ENCODE results near the gene CHMP3.
"Not testable (repeated sequence)": the region's sequence is repeated elsewhere in the genome, so short reads cannot be mapped to it uniquely, and the experiment has no call there.

Gene CHMP3

DNA sequence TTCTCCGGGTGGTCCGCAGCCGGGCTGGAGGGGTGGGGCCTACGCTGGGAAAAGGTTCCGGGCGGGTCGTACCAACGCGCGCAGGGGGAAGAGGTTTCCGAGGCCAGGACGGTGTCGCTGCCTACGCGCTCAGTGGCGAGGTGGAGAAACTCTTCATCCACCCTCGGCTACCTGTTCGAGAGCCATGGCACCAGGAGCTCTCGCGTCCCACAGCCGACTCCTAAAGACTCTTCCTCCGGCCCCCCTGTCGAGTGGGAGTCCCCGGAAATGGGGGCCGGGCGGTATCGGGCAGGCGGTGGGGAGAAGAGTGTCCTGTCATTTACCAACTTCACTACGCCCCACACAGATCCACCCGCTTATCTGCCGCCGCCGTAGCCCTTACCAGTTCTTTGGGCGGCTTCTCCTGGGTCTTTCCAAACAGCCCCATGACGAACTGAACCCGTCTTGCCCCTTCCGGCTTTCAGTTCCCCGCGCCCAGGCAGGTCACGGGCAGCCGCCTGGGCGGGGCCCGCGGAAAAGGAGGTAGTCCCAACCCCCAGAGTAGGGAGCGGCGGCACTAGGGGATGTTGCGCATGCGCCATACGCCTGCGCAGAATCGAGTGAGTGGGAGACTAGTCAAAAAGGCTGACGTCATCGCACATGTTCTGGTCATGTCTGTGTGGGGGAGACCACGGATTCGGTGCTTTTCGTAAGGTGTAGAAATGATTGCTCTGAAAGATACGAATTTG is at the start of gene CHMP3:
TSS of gene CHMP3 (minus strand) at position 522 of the 728 bp plus-strand sequence. CDS start at position 427, 95 bp downstream.
- peak; percentile 83 to 90 for DNase-seq (ENCODE audit: low read depth in 2 of 2)

GRCh38 chr2:86610871-86611270 is 47.6 kb upstream of the CHMP3 start:
- no peak for DNase-seq (ENCODE audit: low read depth in 2 of 2)

DNA sequence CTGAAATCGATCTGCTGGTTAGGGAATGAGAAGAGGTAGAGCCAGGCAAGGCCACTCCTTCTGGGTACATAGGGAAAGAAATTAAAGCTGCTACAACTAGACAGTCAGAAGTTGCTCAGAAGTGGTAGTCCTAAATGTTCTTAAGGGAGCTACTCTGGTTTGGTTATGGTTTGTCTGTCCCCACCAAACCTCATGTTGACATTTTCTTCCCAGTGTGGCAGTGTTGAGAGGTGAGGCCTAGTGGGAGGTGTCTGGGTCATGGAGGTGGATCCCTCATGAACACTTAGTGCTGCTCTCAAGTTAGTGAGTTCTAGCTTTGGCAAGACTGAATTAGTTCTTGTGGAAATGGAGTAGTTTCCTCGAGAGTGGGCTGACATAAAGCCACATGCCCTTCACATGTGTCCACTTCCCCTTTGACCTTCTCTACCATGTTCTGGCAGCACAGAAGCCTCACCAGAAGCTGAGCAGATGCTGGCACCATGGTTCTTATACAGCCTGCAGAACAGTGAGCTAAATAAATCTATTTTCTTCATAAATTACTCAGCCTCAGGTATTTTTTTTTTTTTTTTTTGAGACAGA is 45.7 kb upstream of the CHMP3 start:
- DNase-seq (ENCODE audit: low read depth in 2 of 2), result no peak

DNA sequence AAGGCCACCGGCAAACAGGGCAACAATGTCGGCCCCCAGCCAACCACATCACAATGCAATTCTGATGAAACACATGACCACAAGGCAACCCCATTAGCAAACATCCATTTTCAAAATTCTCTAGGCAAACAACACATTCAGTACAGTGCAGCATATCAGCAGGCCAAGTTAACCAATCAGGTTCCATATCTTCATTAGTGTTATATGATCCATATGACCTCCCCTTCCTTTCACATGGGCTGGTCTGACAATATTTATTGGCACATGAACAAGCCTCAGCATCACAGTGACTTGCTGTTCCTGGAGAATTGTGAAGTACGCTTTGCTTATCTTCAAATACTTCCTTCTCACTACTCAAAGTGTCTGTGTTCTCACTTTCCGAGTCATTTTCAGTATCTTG is 40.7 kb upstream of the CHMP3 start:
- no peak for DNase-seq (ENCODE audit: low read depth in 2 of 2)

- no peak for DNase-seq (ENCODE audit: low read depth in 2 of 2)
Measured at GRCh38 chr2:86598966-86599365, 35.7 kb upstream of the CHMP3 start.

- DNase-seq (ENCODE audit: low read depth in 2 of 2), result no peak
Measured at GRCh38 chr2:86596118-86596517, 32.9 kb upstream of the CHMP3 start.

DNA sequence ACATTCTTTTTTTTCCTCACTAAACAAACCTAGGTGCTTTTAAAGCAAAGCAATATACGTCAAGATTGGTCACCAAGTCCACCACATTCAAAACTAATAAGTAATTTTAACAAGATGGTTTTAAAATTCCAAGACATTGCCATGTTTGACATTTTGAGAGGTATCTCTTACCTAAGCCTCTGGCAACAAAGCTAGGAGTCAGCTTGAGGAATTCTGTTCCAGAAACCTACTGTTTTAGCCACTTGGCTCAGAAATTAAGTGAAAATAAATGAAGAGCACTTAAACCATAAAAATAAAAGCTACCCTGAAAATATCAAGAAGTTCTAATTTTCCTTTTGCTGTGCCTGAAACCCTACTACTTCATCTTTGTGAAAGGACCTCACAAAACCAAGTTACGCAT is 30.0 kb upstream of the CHMP3 start:
- no peak for DNase-seq (ENCODE audit: low read depth in 2 of 2)

- DNase-seq (ENCODE audit: low read depth in 2 of 2), result no peak
Measured at GRCh38 chr2:86592547-86593230, 29.4 kb upstream of the CHMP3 start.

DNA sequence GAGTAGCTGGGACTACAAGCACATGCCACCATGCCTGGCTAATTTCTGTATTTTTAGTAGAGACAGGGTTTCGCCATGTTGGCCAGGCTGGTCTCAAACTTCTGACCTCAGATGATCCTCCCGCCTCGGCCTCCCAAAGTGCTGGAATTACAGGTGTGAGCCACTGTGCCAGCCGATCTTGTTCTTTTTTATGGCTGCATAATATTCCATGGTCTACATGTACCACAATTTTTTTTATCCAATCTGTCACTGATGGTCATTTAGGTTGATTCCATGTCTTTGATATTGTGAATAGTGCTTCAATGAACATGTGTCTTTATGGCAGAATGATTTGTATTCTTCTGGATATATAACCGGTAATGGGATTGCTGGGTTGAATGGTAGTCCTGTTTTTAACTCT is 26.5 kb upstream of the CHMP3 start:
- DNase-seq (ENCODE audit: low read depth in 2 of 2), result not testable (repeated sequence)

DNA sequence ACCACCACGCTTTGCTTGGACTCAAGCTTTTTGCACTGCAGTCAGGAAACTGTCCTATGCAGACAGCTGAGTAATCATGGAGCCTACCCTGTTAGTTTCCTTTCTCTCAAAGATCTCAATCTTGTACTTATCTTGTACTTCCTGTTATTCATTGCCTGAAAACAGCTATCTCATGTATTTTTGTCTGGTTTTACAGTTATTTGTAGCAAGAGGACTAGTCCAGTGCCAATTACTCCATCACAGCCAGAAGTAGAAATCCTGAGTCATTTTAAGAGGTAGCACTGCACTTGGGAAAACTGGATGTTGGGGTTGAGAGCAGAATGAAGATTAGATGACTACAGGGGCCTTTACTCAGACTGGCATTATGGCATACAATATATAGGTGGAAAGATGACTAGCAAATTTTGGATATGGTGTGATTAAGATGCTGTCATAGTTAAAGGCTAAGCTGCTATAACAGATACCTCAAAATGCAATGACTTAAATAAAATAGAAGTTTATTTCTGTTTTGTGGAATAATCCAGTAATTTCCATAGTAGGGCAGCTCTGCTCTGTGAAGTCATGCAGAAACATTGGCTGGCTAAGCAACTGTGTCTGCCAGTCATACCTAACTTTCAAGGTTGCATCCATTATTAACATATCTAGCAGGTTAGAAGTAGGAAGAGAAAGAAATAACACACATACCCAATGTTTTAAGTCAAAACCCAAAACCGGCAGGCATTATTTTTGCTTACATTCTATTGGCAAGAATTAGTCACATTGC is 21.1 kb upstream of the CHMP3 start:
- DNase-seq (ENCODE audit: low read depth in 2 of 2), result no peak

DNA sequence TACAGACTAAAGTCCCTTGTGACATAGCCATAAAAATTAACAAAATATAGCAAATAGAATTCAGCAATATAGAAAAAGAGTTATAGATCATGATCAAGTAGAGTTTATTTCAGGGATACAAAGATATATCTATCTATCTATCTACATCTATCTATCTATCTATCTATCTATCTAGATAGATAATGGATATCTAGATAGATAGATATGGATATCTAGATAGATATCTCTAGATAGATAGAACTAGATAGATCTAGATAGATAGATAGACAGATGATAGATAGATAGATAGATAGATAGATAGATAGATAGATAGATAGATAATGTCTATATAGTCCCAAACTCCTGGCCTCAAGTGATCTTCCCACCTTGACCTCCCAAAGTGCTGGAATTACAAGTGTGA is 17.3 kb upstream of the CHMP3 start:
- DNase-seq (ENCODE audit: low read depth in 2 of 2), result no peak

DNA sequence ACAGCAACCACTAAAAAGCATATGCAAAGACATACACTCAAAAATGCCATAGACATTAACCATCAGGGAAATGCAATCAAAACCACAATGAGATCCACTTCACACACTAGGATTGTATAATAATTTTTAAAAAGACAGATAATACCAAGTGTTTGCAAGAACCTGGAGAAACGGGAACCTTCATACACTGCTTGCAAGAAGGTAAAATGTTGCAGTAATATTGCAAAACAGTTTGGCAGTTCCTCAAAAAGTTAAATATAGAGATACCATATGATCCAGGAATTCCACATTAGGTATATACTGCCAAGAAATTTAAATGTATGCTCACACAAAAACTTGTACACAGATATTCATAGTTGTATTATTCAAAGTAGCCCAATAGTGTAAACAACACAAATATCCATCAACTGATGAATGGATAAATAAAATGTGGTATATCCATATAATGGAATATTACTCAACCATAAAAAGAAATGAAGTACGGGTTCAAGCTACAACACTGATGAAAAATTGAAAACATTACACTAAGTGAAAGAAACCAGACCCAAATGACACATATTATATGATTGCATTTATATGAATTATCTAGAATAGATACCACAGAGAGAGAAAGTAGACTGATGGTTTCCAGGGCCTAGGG is 14.7 kb upstream of the CHMP3 start:
- DNase-seq (ENCODE audit: low read depth in 2 of 2), result no peak

- no peak for DNase-seq (ENCODE audit: low read depth in 2 of 2)
Measured at GRCh38 chr2:86570059-86570458, 6.8 kb upstream of the CHMP3 start.

GRCh38 chr2:86566821-86567190 is 3.6 kb upstream of the CHMP3 start:
- no peak for DNase-seq (ENCODE audit: low read depth in 2 of 2)

- no peak for DNase-seq (ENCODE audit: low read depth in 2 of 2)
Measured at GRCh38 chr2:86566158-86566820, 3.0 kb upstream of the CHMP3 start.

- no peak for DNase-seq (ENCODE audit: low read depth in 2 of 2)
Measured at GRCh38 chr2:86563650-86564061, 413 bp upstream of the CHMP3 start.

GRCh38 chr2:86562485-86562921 is 740 bp downstream of the CHMP3 start:
- no peak for DNase-seq (ENCODE audit: low read depth in 2 of 2)

GRCh38 chr2:86557836-86558235 is 5.4 kb downstream of the CHMP3 start:
- no peak for DNase-seq (ENCODE audit: low read depth in 2 of 2)

- no peak for DNase-seq (ENCODE audit: low read depth in 2 of 2)
Measured at GRCh38 chr2:86556508-86556907, 6.7 kb downstream of the CHMP3 start.

DNA sequence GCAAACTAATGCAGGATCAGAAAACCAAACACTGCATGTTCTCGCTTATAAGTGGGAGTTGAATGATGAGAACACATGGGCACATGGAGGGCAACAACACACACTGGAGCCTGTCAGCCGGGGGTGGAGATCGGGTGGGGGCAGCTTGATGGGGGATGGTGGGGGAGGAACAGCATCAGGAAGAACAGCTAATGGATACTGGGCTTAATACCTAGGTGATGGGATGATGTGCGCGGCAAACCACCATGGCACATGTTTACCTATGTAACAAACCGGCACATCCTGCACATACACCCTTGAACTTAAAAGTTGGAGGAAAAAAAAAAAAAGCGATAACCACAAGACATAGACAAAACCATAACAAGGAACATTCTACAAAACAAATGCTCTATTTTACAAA is 10.4 kb downstream of the CHMP3 start:
- DNase-seq (ENCODE audit: low read depth in 2 of 2), result no peak

Measured in stimulated activated CD8-positive, alpha-beta memory T cell treated with anti-CD3 and anti-CD28 coated beads, Interleukin-7, amount 100 ng/mL, for 1 hour (primary cell).